GM23338 (cell line): ENCODE data around the gene DNAJC10. TPM values are rescaled to one million over a fixed set of nuclear protein-coding genes. Genes with fewer than 3 reads are reported as not detected.

ENCODE experiments used
- ATAC-seq: fragments of 200-7000 bp; cut with Tn5 transposase; 3 replicates; pipeline ENCODE4 v1.9.1; 2020
- DNase-seq: peaks from one replicate; pipeline ENCODE4 v3.0.0-alpha.2; 2015; ENCODE audit warnings: low spot score
- H2AFZ ChIP-seq: fragments of 200-600 bp; sonication (generic); 2 replicates; pipeline ENCODE4 v1.8.0; 2016; ENCODE audit warnings: antibody characterized with exemption, mild to moderate bottlenecking, moderate library complexity
- H3F3A ChIP-seq: fragments of 200-600 bp; sonication (generic); replicated peaks from 2 replicates; pipeline ENCODE4 v1.8.0; 2017; ENCODE audit warnings: antibody characterized with exemption, mixed run types, low read depth
- H3K27ac ChIP-seq: fragments of 200-600 bp; sonication (generic); 2 replicates; pipeline ENCODE4 v1.6.1; 2016; ENCODE audit warnings: low read depth
- H3K27me3 ChIP-seq: fragments of 200-600 bp; sonication (generic); 2 replicates; pipeline ENCODE4 v1.8.0; 2016; ENCODE audit warnings: mild to moderate bottlenecking, mixed run types, moderate library complexity; ENCODE audit not compliant: insufficient read depth
- H3K36me3 ChIP-seq: fragments of 200-600 bp; sonication (generic); 2 replicates; pipeline ENCODE4 v1.8.0; 2016; ENCODE audit warnings: mild to moderate bottlenecking; ENCODE audit not compliant: insufficient read depth
- H3K4me1 ChIP-seq: fragments of 200-600 bp; sonication (generic); 2 replicates; pipeline ENCODE4 v1.8.0; 2016; ENCODE audit warnings: mild to moderate bottlenecking, moderate library complexity; ENCODE audit not compliant: insufficient read depth
- H3K4me2 ChIP-seq: fragments of 200-600 bp; sonication (generic); 2 replicates; pipeline ENCODE4 v1.7.1; 2017; ENCODE audit warnings: mixed run types
- H3K4me3 ChIP-seq: fragments of 200-600 bp; sonication (generic); 2 replicates; pipeline ENCODE4 v1.6.1; 2016; ENCODE audit warnings: mixed run types
- H3K79me2 ChIP-seq: fragments of 200-600 bp; sonication (generic); replicated peaks from 2 replicates; pipeline ENCODE4 v1.8.0; 2017; ENCODE audit warnings: mild to moderate bottlenecking; ENCODE audit not compliant: insufficient read depth
- H3K9me2 ChIP-seq: fragments of 200-600 bp; sonication (generic); 2 replicates; pipeline ENCODE4 v1.8.0; 2017; ENCODE audit not compliant: insufficient read depth
- H4K20me1 ChIP-seq: fragments of 200-600 bp; sonication (generic); replicated peaks from 2 replicates; pipeline ENCODE4 v1.8.0; 2017; ENCODE audit warnings: mild to moderate bottlenecking; ENCODE audit not compliant: insufficient read depth
- H3K27ac Mint-ChIP-seq: 2 replicates; pipeline ENCODE4 v1.8.0; 2020; ENCODE audit warnings: inconsistent platforms, mild to moderate bottlenecking, moderate library complexity, mixed read lengths
- H3K27me3 Mint-ChIP-seq: 3 replicates; pipeline ENCODE4 v1.8.0; 2022; ENCODE audit warnings: low read depth, mild to moderate bottlenecking, moderate library complexity, mixed read lengths, inconsistent platforms; ENCODE audit not compliant: insufficient read depth, poor library complexity
- H3K36me3 Mint-ChIP-seq: 3 replicates; pipeline ENCODE4 v1.8.0; 2021; ENCODE audit warnings: low read depth, mild to moderate bottlenecking, inconsistent platforms, moderate library complexity, mixed read lengths
- H3K4me1 Mint-ChIP-seq: 3 replicates; pipeline ENCODE4 v1.8.0; 2020; ENCODE audit warnings: mild to moderate bottlenecking, inconsistent platforms, mixed read lengths
- H3K4me3 Mint-ChIP-seq: 3 replicates; pipeline ENCODE4 v1.8.0; 2021; ENCODE audit warnings: moderate library complexity, mild to moderate bottlenecking, inconsistent platforms, mixed read lengths
- H3K9me3 Mint-ChIP-seq: 3 replicates; pipeline ENCODE4 v1.8.0; 2020; ENCODE audit warnings: moderate library complexity, mild to moderate bottlenecking, inconsistent platforms, mixed read lengths
- POLR2AphosphoS5 ChIP-seq: IDR thresholded peaks from 2 replicates; pipeline ENCODE4 v1.6.1; 2016; ENCODE audit warnings: antibody characterized with exemption, low read depth
- ZNF462 ChIP-seq: fragments of 250-450 bp; sonication (Bioruptor Pico); IDR thresholded peaks from 2 replicates; pipeline ENCODE4 v1.5.0; 2020; ENCODE audit warnings: mild to moderate bottlenecking, moderate library complexity
- polyA plus RNA-seq: library from polyadenylated mRNA; unstranded; fragments of >200 nt; fragmentation: Nextera tagmentation; extraction: Ambion mirVana; gene quantifications from 2 replicates; pipeline ENCODE4 v1.2.1, GENCODE V29; 2016
- total RNA-seq: library from RNA; depleted of rRNA; stranded (reverse); fragments of >200 nt; shearing (Covaris generic); gene quantifications from 2 replicates; pipeline ENCODE4 v1.2.3, GENCODE V29; 2014
- TF ChIP-seq, protein P1 (sequence below), 2 experiments: fragments of 200-600 bp in 1 of 2; sonication (generic) in 1 of 2; conservative IDR thresholded peaks; 2 replicates each; pipeline versions ENCODE4 v1.5.1 to v1.6.1; 2016 to 2017; ENCODE audit warnings: antibody characterized with exemption in 2 of 2, low read depth in 2 of 2, mild to moderate bottlenecking in 2 of 2, moderate library complexity in 1 of 2

Gene DNAJC10
- total and polyA plus RNA-seq, 2 experiments from 2014 or later, result 41.9 to 83.1 TPM

DNA sequence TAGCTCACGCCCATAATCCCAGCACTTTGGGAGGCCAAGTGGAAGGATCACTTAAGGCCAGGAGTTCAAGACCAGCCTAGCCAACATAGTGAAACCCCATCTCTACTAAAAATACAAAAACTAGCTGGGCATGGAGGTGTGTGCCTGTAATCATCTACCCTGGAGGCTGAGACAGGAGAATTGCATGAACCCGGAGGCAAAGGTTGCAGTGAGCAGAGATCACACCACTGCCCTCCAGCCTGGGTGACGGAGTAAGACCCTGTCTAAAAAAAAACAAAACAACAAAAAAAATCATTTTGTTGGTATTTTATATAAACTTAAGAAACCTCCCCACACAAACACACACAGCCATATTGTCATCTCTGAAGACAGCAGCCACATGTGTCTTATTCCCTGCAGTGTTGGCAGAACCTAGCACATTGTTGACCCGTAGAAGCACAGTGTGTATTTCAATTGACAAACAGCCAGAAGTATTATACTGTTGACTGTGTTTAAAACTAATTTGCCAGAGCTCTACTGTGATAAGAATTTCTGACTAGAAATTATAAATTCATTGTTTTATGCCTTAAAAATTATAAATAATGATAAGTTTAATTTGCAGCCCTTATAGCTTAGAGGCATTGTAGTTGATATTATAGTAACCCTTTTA lies 68.1 kb downstream of the DNAJC10 start:
- Histone ChIP-seq H3K4me2 (no peak overlapping the region), H3K9me2 (no peaks in the 10 kb centered on the region), H3F3A (no peaks in the 10 kb centered on the region), H3K27me3 (no peaks in the 10 kb centered on the region), H3K4me1 (no peaks in the 10 kb centered on the region), H3K79me2 (no peaks in the 10 kb centered on the region), H3K27ac (no peak overlapping the region), H2AFZ (no peak overlapping the region), H4K20me1 (no peaks in the 10 kb centered on the region), H3K4me3 (no peak overlapping the region), H3K36me3 (no peaks in the 10 kb centered on the region)
- no peaks in the 10 kb centered on the region for H3K9me3 Mint-ChIP-seq
- no peak overlapping the region for H3K27ac Mint-ChIP-seq
- H3K4me3 Mint-ChIP-seq, result no peak overlapping the region
- H3K27me3 Mint-ChIP-seq, result peaks cover 6% of the 10 kb centered on the region
- H3K36me3 Mint-ChIP-seq, result peaks cover 19% of the 10 kb centered on the region
- peaks cover 3% of the 10 kb centered on the region; the same call in 1 of the 3 replicates for H3K4me1 Mint-ChIP-seq
- no peak for DNase-seq
- no peak for ATAC-seq
- TF ChIP-seq, protein P1, sequence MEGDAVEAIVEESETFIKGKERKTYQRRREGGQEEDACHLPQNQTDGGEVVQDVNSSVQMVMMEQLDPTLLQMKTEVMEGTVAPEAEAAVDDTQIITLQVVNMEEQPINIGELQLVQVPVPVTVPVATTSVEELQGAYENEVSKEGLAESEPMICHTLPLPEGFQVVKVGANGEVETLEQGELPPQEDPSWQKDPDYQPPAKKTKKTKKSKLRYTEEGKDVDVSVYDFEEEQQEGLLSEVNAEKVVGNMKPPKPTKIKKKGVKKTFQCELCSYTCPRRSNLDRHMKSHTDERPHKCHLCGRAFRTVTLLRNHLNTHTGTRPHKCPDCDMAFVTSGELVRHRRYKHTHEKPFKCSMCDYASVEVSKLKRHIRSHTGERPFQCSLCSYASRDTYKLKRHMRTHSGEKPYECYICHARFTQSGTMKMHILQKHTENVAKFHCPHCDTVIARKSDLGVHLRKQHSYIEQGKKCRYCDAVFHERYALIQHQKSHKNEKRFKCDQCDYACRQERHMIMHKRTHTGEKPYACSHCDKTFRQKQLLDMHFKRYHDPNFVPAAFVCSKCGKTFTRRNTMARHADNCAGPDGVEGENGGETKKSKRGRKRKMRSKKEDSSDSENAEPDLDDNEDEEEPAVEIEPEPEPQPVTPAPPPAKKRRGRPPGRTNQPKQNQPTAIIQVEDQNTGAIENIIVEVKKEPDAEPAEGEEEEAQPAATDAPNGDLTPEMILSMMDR (conservative IDR thresholded peaks at IDR 0.05; ENCODE audit: low read depth in 2 of 2), result no peak
- no peak for TF ChIP-seq ZNF462 (CRISPR knock-in tag)

GRCh38 chr2:182784777-182785176 lies 68.7 kb downstream of the DNAJC10 start:
- TF ChIP-seq POLR2AphosphoS5, result no peak
- TF ChIP-seq, protein P1 (conservative IDR thresholded peaks at IDR 0.05; ENCODE audit: low read depth in 2 of 2), result peak; percentile 60 to 83
- no peak overlapping the region for H2AFZ ChIP-seq
- Mint-ChIP-seq H3K4me3 (no peak overlapping the region), H3K27me3 (peaks cover 6% of the 10 kb centered on the region), H3K9me3 (no peaks in the 10 kb centered on the region), H3K36me3 (peaks cover 18% of the 10 kb centered on the region), H3K4me1 (peaks cover 3% of the 10 kb centered on the region; the same call in 1 of the 3 replicates), H3K27ac (no peak overlapping the region)
- no peak overlapping the region for H3K27ac ChIP-seq
- ATAC-seq (peak; percentile 63), DNase-seq (peak; percentile 64)
- H3K27me3 ChIP-seq, result no peaks in the 10 kb centered on the region
- H3K36me3 ChIP-seq, result no peaks in the 10 kb centered on the region
- no peaks in the 10 kb centered on the region for H3K9me2 ChIP-seq
- no peaks in the 10 kb centered on the region for H3K4me1 ChIP-seq
- no peaks in the 10 kb centered on the region for H3F3A ChIP-seq
- no peak overlapping the region for H3K4me3 ChIP-seq
- H3K4me2 ChIP-seq, result no peak overlapping the region
- no peaks in the 10 kb centered on the region for H3K79me2 ChIP-seq
- no peaks in the 10 kb centered on the region for H4K20me1 ChIP-seq
